Measurements from ENCODE around the gene INTS7.
"Not testable (repeated sequence)": the region's sequence is repeated elsewhere in the genome, so short reads cannot be mapped to it uniquely, and the experiment has no call there.

Gene INTS7

GRCh38 chr1:212035835-212036605, 663 bp upstream of the INTS7 start:
- TF ChIP-seq, protein P1, sequence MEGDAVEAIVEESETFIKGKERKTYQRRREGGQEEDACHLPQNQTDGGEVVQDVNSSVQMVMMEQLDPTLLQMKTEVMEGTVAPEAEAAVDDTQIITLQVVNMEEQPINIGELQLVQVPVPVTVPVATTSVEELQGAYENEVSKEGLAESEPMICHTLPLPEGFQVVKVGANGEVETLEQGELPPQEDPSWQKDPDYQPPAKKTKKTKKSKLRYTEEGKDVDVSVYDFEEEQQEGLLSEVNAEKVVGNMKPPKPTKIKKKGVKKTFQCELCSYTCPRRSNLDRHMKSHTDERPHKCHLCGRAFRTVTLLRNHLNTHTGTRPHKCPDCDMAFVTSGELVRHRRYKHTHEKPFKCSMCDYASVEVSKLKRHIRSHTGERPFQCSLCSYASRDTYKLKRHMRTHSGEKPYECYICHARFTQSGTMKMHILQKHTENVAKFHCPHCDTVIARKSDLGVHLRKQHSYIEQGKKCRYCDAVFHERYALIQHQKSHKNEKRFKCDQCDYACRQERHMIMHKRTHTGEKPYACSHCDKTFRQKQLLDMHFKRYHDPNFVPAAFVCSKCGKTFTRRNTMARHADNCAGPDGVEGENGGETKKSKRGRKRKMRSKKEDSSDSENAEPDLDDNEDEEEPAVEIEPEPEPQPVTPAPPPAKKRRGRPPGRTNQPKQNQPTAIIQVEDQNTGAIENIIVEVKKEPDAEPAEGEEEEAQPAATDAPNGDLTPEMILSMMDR (conservative IDR thresholded peaks at IDR 0.05), result no peak
- H3K27ac ChIP-seq, result peak overlapping the region; percentile 79

DNA sequence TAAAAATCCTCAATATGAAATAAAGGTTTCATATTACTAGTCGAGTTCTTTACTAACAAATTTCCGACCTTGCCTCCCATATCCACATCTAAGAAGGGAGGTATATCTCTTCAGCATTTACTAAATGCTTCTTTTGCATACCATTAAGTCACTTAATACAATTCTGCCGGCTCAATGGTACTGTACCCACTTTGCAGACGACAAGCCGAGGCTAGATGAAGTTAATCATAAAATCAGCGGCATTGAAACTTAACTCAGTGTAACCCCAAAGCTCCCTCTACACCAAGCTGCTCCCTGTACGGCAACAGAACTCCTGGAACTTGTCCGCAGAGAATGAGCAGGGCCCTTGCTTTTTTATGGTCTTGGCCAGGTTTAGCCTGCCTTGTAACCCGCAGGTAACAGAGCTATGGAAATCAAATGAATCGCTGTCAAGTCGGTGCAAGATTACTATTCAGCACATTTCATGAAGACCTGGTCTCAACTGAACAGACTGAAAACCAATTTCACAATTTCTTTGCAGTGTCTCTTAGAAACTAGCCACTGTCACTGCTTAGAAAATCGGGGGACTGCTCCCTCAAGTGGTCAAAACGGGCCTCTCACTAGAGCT, 738 bp downstream of the INTS7 start:
- TF ChIP-seq, protein P1 (conservative IDR thresholded peaks at IDR 0.05), result no peak
- H3K27ac ChIP-seq, result peak overlapping the region; percentile 79

GRCh38 chr1:212030936-212031528, 4.3 kb downstream of the INTS7 start:
- TF ChIP-seq, protein P1 (conservative IDR thresholded peaks at IDR 0.05), result no peak
- no peak overlapping the region for H3K27ac ChIP-seq

- not testable (repeated sequence) for H3K27ac ChIP-seq
Measured at GRCh38 chr1:212027727-212028126, 7.6 kb downstream of the INTS7 start.

DNA sequence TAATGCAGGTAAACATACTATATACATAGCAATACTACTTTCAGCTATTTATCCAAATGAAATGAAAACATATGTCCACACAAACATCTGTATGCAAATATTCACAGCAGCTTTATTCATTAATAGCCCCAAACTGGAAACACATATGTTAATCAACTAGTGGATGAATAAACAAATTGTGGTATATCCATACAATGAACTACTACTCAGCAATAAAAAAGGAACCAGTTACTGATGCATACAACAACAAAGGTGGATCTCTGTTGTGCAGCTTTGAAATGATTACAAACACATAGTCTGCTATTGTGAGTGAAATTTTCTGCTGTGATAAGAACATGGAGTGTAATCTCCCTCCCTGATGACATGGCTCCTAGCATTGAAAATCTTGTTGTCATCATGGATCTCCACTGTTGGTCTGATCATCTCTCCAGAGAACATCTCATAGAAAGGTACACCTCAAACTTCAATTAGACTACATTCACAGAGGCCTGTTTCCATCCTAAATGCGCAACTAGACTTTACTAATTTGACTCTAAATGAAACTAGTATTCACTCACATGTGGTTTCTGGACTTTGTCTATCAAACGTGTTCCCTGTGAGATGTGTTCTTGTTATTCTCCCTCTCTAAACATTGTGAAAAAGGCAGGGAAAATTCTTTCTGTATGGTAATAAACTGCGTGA, 10.7 kb downstream of the INTS7 start:
- TF ChIP-seq, protein P1 (conservative IDR thresholded peaks at IDR 0.05), result no peak

GRCh38 chr1:212022908-212023307, 12.4 kb downstream of the INTS7 start:
- H3K27ac ChIP-seq, result not testable (repeated sequence)

More for the DNA sequence above, 10.7 kb downstream of the INTS7 start:
- H3K27ac ChIP-seq, result no peak overlapping the region

DNA sequence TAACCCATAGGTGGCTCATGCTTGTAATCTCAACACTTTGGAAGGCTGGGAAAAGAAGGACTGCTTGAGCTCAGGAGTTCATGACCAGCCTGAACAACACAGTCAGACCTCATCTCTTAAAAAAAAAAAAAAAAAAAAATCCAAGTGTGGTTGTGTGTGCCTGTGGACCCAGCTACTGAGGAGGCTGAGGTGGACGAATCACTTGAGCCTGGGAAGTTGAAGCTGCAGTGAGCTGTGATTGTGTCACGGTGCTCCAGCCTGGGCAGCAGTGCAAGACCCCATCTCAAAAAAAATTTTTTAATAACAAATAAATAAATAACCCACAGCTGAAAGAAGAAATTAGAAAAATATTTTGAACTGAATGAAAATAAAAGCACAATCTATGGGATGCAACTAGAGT, 13.8 kb downstream of the INTS7 start:
- TF ChIP-seq, protein P1 (conservative IDR thresholded peaks at IDR 0.05), result no peak
- H3K27ac ChIP-seq, result no peak overlapping the region

DNA sequence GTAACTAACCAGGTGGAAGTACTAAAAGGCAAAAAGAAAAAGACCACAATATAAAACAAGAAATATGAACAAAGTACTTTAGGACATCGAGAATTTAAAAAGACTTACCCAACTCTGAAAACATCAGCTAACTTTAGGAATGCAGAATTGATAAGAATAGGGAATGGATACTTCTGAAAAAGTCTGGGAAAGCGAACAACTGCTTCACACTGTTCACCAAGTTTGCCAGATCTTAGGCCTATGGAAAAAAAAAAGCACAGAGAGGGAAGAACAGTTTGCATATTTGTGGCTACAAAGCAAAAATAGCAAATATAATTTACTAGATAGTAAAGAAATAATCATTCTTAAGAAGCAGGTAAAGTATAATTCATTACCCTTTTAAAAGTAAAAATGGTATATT, 14.4 kb downstream of the INTS7 start:
- H3K27ac ChIP-seq, result no peak overlapping the region
- TF ChIP-seq, protein P1 (conservative IDR thresholded peaks at IDR 0.05), result no peak
